Neuronal stem cell (in vitro differentiated cells): Measurements from ENCODE around the gene TRNT1.

Experiments used
- DNase-seq: peaks from one replicate; pipeline ENCODE4 v3.0.0-alpha.2; 2013; ENCODE audit warnings: low spot score
- H2AFZ ChIP-seq: one replicate; pipeline ENCODE4 v1.6.1; 2013; ENCODE audit warnings: mild to moderate bottlenecking, low read length, inconsistent platforms
- H2AK5ac ChIP-seq: 2 replicates; pipeline ENCODE4 v1.6.1; 2013; ENCODE audit warnings: low read depth, mild to moderate bottlenecking, inconsistent platforms, low read length, moderate library complexity, mixed read lengths
- H2BK120ac ChIP-seq: 2 replicates; pipeline ENCODE4 v1.6.1; 2013; ENCODE audit warnings: low read depth, mild to moderate bottlenecking, inconsistent platforms, low read length, moderate library complexity, mixed read lengths
- H2BK12ac ChIP-seq: one replicate; pipeline ENCODE4 v1.6.1; 2013; ENCODE audit warnings: low read length, inconsistent platforms
- H2BK15ac ChIP-seq: 2 replicates; pipeline ENCODE4 v1.6.1; 2013; ENCODE audit warnings: mild to moderate bottlenecking, low read length, inconsistent platforms, mixed read lengths
- H2BK5ac ChIP-seq: one replicate; pipeline ENCODE4 v1.6.1; 2013; ENCODE audit warnings: inconsistent platforms, mild to moderate bottlenecking, low read length, moderate library complexity
- H3K14ac ChIP-seq: one replicate; pipeline ENCODE4 v1.6.1; 2013; ENCODE audit warnings: low read length, inconsistent platforms
- H3K18ac ChIP-seq: 2 replicates; pipeline ENCODE4 v1.6.1; 2013; ENCODE audit warnings: low read length, inconsistent platforms
- H3K23ac ChIP-seq: 2 replicates; pipeline ENCODE4 v1.6.1; 2013; ENCODE audit warnings: low read depth, mild to moderate bottlenecking, mixed read lengths, low read length, inconsistent platforms; ENCODE audit not compliant: poor library complexity
- H3K27ac ChIP-seq: replicated peaks from 3 replicates; pipeline ENCODE4 v1.5.1; 2013; ENCODE audit warnings: low read length, inconsistent platforms
- H3K27me3 ChIP-seq, 3 experiments: 2 replicates each; pipeline ENCODE4 v1.6.1; 2013; ENCODE audit warnings: low read length in 3 of 3, mild to moderate bottlenecking in 2 of 3, inconsistent platforms in 1 of 3, low read depth in 1 of 3, mixed read lengths in 1 of 3, moderate library complexity in 1 of 3; ENCODE audit not compliant: control insufficient read depth in 3 of 3, insufficient read depth in 3 of 3
- H3K36me3 ChIP-seq, 2 donors: replicated peaks in 1 of 2; 2 replicates each; pipeline ENCODE4 v1.6.1; 2013; ENCODE audit warnings: low read length in 2 of 2; ENCODE audit not compliant: control insufficient read depth in 2 of 2, insufficient read depth in 2 of 2
- H3K4ac ChIP-seq: 2 replicates; pipeline ENCODE4 v1.6.1; 2013; ENCODE audit warnings: inconsistent platforms, mild to moderate bottlenecking, low read length, moderate library complexity
- H3K4me1 ChIP-seq, 2 donors: 1 replicate in 1 of 2; 2 replicates in 1 of 2; pipeline ENCODE4 v1.6.1; 2013; ENCODE audit warnings: low read length in 2 of 2, low read depth in 1 of 2; ENCODE audit not compliant: control insufficient read depth in 2 of 2, insufficient read depth in 1 of 2
- H3K4me2 ChIP-seq: one replicate; pipeline ENCODE4 v1.6.1; 2013; ENCODE audit warnings: mild to moderate bottlenecking, low read length, inconsistent platforms; ENCODE audit not compliant: insufficient read depth, poor library complexity, severe bottlenecking
- H3K4me3 ChIP-seq, 2 donors: 2 replicates each; pipeline ENCODE4 v1.5.1; 2013; ENCODE audit warnings: low read length in 2 of 2, mild to moderate bottlenecking in 2 of 2, inconsistent platforms in 1 of 2, moderate library complexity in 1 of 2
- H3K79me1 ChIP-seq: one replicate; pipeline ENCODE4 v1.6.1; 2013; ENCODE audit warnings: low read depth, mild to moderate bottlenecking, inconsistent platforms, low read length, moderate library complexity
- H3K9ac ChIP-seq: one replicate; pipeline ENCODE4 v1.6.1; 2013; ENCODE audit warnings: mild to moderate bottlenecking, low read depth, low read length, inconsistent platforms; ENCODE audit not compliant: poor library complexity
- H3K9me3 ChIP-seq, 2 donors: replicated peaks in 1 of 2; 2 replicates each; pipeline versions ENCODE3 to v1.6.1; 2013; ENCODE audit warnings: low read length in 2 of 2, mild to moderate bottlenecking in 2 of 2, inconsistent platforms in 1 of 2, low read depth in 1 of 2, mixed read lengths in 1 of 2, moderate library complexity in 1 of 2; ENCODE audit not compliant: control insufficient read depth in 2 of 2, insufficient read depth in 1 of 2
- H4K8ac ChIP-seq: one replicate; pipeline ENCODE4 v1.6.1; 2013; ENCODE audit warnings: low read depth, mild to moderate bottlenecking, inconsistent platforms, low read length, moderate library complexity
- H4K91ac ChIP-seq: one replicate; pipeline ENCODE4 v1.6.1; 2013; ENCODE audit warnings: low read length, low read depth, mild to moderate bottlenecking, inconsistent platforms; ENCODE audit not compliant: poor library complexity
- WGBS, 2 donors: extraction: QIAGEN DNeasy Blood & Tissue Kit; methylation state at CpG; one replicate each; pipeline ENCODE4 v1.1.7; 2013; ENCODE audit warnings: missing lambda C conversion rate in 2 of 2, mixed read lengths in 1 of 2; ENCODE audit not compliant: insufficient read length in 2 of 2, insufficient replicate concordance in 1 of 2; ENCODE audit errors: extremely low coverage in 2 of 2; 5-methylcytosine and 5-hydroxymethylcytosine counted together

The TRNT1 gene

DNA sequence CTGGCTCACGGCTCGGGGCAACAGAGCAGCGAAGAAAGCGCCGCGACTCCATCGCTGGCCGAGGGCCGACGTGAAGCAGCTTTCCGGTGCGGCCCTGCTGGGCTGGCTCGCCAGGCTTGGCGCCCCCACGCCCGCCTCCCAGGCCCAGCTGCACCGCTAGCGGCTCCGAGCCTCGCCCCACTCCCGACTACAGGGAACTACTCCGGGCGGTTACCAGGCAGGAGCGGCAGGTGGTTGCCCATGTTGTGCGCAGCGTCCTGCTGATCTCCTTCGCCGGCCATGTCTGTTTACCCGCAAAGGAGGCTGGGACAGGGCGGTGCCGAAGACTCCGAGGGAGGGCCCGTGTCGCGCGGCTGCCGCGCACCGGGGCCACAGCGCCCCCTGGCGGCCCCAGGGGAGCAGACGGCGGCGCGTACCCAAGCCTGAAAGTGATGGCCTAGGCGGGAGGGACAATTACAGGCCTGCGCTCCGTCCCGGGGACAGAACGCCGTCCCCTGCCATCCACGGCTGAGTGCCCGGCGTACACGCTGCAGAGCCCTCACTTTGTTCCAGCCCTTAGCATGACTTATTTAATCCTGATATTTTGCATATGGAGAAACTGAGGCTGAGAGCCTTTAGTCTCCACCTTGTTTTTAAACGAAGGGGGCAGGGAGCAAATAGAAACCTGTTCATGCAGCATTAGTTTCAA, 52.8 kb downstream of the TRNT1 start, which contains the start of gene CRBN:
CRBN (minus strand) TSS at position 285 of the 688 bp plus-strand sequence; CDS start at position 281, 4 bp downstream.
- Histone ChIP-seq H3K36me3 (peaks cover 0 to 12% of the 10 kb centered on the region in 2 donors), H3K79me1 (peaks cover 4% of the 10 kb centered on the region), H2BK15ac (no peak within 1 kb of the TSS), H2BK12ac (no peak within 1 kb of the TSS), H3K27me3 (peaks cover 0 to 7% (median 0%) of the 10 kb centered on the region in 3 experiments), H3K18ac (peak within 1 kb of the TSS; percentile 93), H3K9me3 (no peaks in the 10 kb centered on the region), H2AK5ac (peak within 1 kb of the TSS; percentile 60), H2BK120ac (peak within 1 kb of the TSS; percentile 69), H3K27ac (no peak within 1 kb of the TSS), H2BK5ac (no peak within 1 kb of the TSS), H3K4me3 (peak within 1 kb of the TSS; percentile 91 to 99), H3K4ac (no peak within 1 kb of the TSS), H3K14ac (peak within 1 kb of the TSS; percentile 77), H4K8ac (peak within 1 kb of the TSS; percentile 84), H4K91ac (no peak within 1 kb of the TSS), H3K4me1 (peaks cover 4 to 9% of the 10 kb centered on the region in 2 donors), H3K4me2 (peak within 1 kb of the TSS; percentile 50), H3K23ac (peak within 1 kb of the TSS; percentile 98), H2AFZ (peak within 1 kb of the TSS; percentile 89), H3K9ac (peak within 1 kb of the TSS; percentile 91)
- no CpG with 5 or more reads among the region's 56 CpGs for WGBS, 2 donors
- DNase-seq = peak; percentile 88

DNA sequence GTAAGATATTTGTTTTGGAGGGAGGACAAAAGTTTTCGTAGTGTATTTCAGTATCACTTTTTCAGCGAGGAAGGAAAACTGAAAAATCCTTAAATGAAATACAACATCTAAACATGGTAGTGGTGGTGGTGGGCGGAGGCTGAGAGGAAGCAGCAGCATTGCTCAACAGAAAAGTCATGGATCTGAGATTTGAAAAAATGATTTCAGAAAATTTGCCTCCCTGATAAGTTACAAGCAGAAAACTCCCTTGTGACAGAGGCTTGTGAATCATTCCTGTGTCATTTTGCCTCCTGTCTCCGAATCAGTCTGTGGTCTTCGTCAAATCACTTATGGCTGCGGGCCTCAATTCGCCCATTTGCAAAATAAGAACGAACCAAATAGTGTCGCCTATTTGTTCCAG, 53.7 kb downstream of the TRNT1 start:
- no peak overlapping the region for H2BK120ac ChIP-seq
- no peak overlapping the region for H3K9ac ChIP-seq
- no peak overlapping the region for H2AK5ac ChIP-seq
- H3K79me1 ChIP-seq = peaks cover 4% of the 10 kb centered on the region
- H3K9me3 ChIP-seq = no peaks in the 10 kb centered on the region
- H3K27ac ChIP-seq = no peak overlapping the region
- no peak overlapping the region for H3K18ac ChIP-seq
- no peak overlapping the region for H2BK12ac ChIP-seq
- H3K23ac ChIP-seq = no peak overlapping the region
- peaks cover 0 to 7% (median 0%) of the 10 kb centered on the region in 3 experiments for H3K27me3 ChIP-seq
- H3K36me3 ChIP-seq = peaks cover 0 to 4% of the 10 kb centered on the region in 2 donors
- no peak overlapping the region for H3K4me3 ChIP-seq
- no CpG with 5 or more reads among the region's 9 CpGs for WGBS, 2 donors
- H2AFZ ChIP-seq = peak overlapping the region; percentile 89
- H3K4ac ChIP-seq = no peak overlapping the region
- H3K4me1 ChIP-seq = peaks cover 4 to 9% of the 10 kb centered on the region in 2 donors
- H2BK5ac ChIP-seq = no peak overlapping the region
- H3K4me2 ChIP-seq = no peak overlapping the region
- no peak overlapping the region for H2BK15ac ChIP-seq
- H4K91ac ChIP-seq = no peak overlapping the region
- no peak for DNase-seq
- no peak overlapping the region for H3K14ac ChIP-seq
- H4K8ac ChIP-seq = no peak overlapping the region

DNA sequence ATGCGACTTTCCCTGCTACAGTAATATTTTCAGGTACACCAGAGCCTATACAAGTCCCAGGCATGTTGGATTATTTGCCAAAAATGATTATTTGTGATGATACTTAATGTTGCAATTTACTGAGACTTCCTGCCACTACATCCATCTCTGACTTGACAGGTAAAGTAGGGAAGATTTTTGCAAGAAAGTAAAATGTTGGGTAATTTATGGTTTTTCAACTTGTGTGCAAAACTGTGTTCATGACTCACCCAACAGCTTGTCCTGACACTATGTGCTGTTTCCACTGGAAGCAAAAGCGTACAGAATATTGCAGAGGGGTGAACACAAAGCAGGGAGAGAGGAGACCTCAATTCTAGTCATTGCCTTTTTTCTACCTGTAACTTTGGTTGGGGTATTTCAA, 58.1 kb downstream of the TRNT1 start:
- Histone ChIP-seq H4K91ac (no peak overlapping the region), H2BK15ac (no peak overlapping the region), H4K8ac (no peak overlapping the region), H2BK12ac (no peak overlapping the region), H3K4me1 (no peaks in the 10 kb centered on the region), H2BK5ac (no peak overlapping the region), H3K27ac (no peak overlapping the region), H2BK120ac (no peak overlapping the region), H3K9me3 (peaks cover 2 to 6% of the 10 kb centered on the region in 2 donors), H3K4ac (no peak overlapping the region), H3K4me3 (no peak overlapping the region), H3K36me3 (no peaks in the 10 kb centered on the region), H3K23ac (no peak overlapping the region), H2AFZ (no peak overlapping the region), H3K27me3 (peaks cover 0 to 7% (median 0%) of the 10 kb centered on the region in 3 experiments), H3K14ac (no peak overlapping the region), H2AK5ac (no peak overlapping the region), H3K9ac (no peak overlapping the region), H3K18ac (no peak overlapping the region), H3K79me1 (no peaks in the 10 kb centered on the region), H3K4me2 (no peak overlapping the region)
- no CpG with 5 or more reads among the region's 2 CpGs for WGBS, 2 donors
- no peak for DNase-seq

DNA sequence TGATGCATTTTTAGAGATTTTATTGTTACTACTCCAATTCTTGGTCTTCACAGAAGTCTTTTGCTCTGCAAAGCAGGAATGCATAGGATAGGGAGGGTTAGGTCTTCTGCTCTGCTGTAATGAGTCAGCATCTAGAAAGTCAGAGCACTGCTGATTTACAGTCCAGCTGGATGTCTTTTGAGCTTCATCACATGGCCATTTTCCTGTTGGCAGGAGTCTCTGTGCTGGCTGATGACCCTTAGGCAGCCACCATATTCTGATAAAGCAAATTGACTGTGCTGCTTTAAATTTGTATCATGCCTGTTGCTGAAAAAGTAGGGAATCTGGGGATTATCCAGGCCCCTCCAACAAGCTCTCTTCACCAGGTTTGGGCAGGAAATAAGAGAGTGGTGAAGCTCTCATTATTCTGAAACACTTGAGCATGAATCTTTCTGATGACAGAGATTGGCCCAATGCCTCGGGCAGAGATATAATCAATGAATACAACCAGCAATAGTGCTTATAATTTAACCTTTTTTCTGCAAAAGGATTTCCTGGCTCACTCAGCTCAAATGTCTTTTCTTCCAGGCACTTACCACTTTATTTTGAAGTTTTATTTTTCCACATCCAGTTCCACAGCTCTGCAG, 62.5 kb downstream of the TRNT1 start:
- Histone ChIP-seq H2BK12ac (no peak overlapping the region), H3K79me1 (no peaks in the 10 kb centered on the region), H2BK120ac (no peak overlapping the region), H3K4me1 (no peaks in the 10 kb centered on the region), H3K4ac (no peak overlapping the region), H3K9ac (no peak overlapping the region), H3K4me2 (no peak overlapping the region), H4K91ac (no peak overlapping the region), H3K23ac (no peak overlapping the region), H3K4me3 (no peak overlapping the region), H3K14ac (no peak overlapping the region), H3K36me3 (no peaks in the 10 kb centered on the region), H3K27me3 (peaks cover 0 to 25% (median 0%) of the 10 kb centered on the region in 3 experiments), H3K9me3 (peaks cover 2 to 6% of the 10 kb centered on the region in 2 donors), H2AFZ (no peak overlapping the region), H2BK5ac (no peak overlapping the region), H2AK5ac (no peak overlapping the region), H3K27ac (no peak overlapping the region), H4K8ac (no peak overlapping the region), H2BK15ac (no peak overlapping the region), H3K18ac (no peak overlapping the region)
- WGBS, 2 donors = no CpG with 5 or more reads among the region's 1 CpG
- no peak for DNase-seq
